ENCODE data around the gene GFM2. TPM values are rescaled to one million over a fixed set of nuclear protein-coding genes. Genes with fewer than 3 reads are reported as not detected.

GFM2 gene
- total and polyA plus RNA-seq, 2 of the 8 experiments (the other 6 are each of a cell fraction or from before 2014, with no cell fraction given): 17.8 to 30.6 TPM

DNA sequence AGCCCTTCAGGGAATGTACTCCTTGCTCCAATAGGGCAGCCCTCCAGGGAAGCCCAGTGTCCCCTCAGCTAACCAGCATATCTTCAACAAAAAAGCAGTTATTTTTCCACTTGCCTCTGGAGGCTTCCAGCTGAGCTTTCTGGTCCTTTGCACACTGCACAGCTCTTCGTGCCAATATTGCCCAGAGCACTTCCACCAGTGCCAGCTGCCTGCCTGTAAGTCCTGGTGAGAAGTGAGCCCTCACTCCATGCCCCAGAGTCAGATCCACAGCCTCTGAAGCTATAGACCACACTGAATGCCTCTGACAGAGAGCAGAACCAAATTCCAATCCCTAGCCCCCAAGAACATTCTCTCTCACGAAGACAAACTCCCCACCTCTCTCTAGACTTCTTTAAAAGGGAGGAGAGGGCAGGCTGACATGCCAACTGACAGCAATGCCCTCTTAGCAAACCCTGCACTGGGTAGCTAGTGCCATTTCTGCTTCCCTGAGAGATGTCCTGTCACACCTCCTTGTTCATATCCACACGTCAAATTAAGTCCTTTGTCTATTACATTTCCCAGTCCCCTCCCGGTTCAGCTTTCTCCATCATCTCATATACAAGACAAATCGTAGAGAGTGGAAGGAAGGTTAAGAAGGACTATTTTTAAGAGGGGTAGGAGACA, 94.6 kb downstream of the GFM2 start (continued):
- TF ChIP-seq ATF3 (IDR thresholded peaks at IDR 0.05; ENCODE audit: insufficient read depth, low read depth, low read length): no peak
- no peak for TF ChIP-seq RFX5 (IDR thresholded peaks at IDR 0.05; ENCODE audit: borderline replicate concordance, low read depth, low read length)
- TF ChIP-seq, protein P1, sequence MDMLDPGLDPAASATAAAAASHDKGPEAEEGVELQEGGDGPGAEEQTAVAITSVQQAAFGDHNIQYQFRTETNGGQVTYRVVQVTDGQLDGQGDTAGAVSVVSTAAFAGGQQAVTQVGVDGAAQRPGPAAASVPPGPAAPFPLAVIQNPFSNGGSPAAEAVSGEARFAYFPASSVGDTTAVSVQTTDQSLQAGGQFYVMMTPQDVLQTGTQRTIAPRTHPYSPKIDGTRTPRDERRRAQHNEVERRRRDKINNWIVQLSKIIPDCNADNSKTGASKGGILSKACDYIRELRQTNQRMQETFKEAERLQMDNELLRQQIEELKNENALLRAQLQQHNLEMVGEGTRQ (IDR thresholded peaks at IDR 0.05; ENCODE audit: low read length): no peak
- no peak for TF ChIP-seq GABPA (IDR thresholded peaks at IDR 0.05; ENCODE audit: borderline replicate concordance, insufficient read depth, low read length)
- TF ChIP-seq BRCA1 (IDR thresholded peaks at IDR 0.05; ENCODE audit: low read depth, low read length): no peak

Small RNA genes lying within 50 kb of the gene (small RNA-seq; reads per million reads assigned to genes)
- gene RNU6-658P (ENCODE audit: insufficient read depth): not detected

Other genes with a start within 250 kb of the GFM2 start
- gene ENC1, start 126.4 kb downstream of the GFM2 start, total RNA-seq (2021; fragmentation: NEBNext Ultra II Directional; extraction: Animal tissue kit (Norgen Biotek cat#: 25700)): 9.5 and 13.2 TPM in 2 replicates
- 5.5 and 8.1 TPM in 2 replicates for gene ENC1, start 126.4 kb downstream of the GFM2 start, polyA plus RNA-seq (2011; rRNA removed)
- gene HEXB, start 81.9 kb downstream of the GFM2 start, total RNA-seq (2021; fragmentation: NEBNext Ultra II Directional; extraction: Animal tissue kit (Norgen Biotek cat#: 25700)): 69.2 and 73.4 TPM in 2 replicates
- 38.1 and 39.7 TPM in 2 replicates for gene HEXB, start 81.9 kb downstream of the GFM2 start, polyA plus RNA-seq (2011; rRNA removed)
- 66.6 and 68.7 TPM in 2 replicates for gene NSA2, start 132 bp upstream of the GFM2 start, total RNA-seq (2021; fragmentation: NEBNext Ultra II Directional; extraction: Animal tissue kit (Norgen Biotek cat#: 25700))
- gene NSA2, start 132 bp upstream of the GFM2 start, polyA plus RNA-seq (2011; rRNA removed): 8.7 and 17.0 TPM in 2 replicates
- 78.7 and 83.1 TPM in 2 replicates for gene FAM169A, start 99.3 kb upstream of the GFM2 start, total RNA-seq (2021; fragmentation: NEBNext Ultra II Directional; extraction: Animal tissue kit (Norgen Biotek cat#: 25700))
- 9.0 and 12.6 TPM in 2 replicates for gene FAM169A, start 99.3 kb upstream of the GFM2 start, polyA plus RNA-seq (2011; rRNA removed)